Measurements from ENCODE around the gene DPYSL5. TPM values are rescaled to one million over a fixed set of nuclear protein-coding genes. Genes with fewer than 3 reads are reported as not detected.

The DPYSL5 gene
- total RNA-seq, 1 experiment from 2014 or later, result not detected

- DNase-seq (no peak), ATAC-seq (no peak)
- no peak overlapping the region for H3K4me2 ChIP-seq (ENCODE audit: low read length)
- H3K4me1 ChIP-seq (ENCODE audit: insufficient read depth, low read length), result no peaks in the 10 kb centered on the region
- no peak overlapping the region for H3K9ac ChIP-seq (ENCODE audit: low read length)
- H3K36me3 ChIP-seq (ENCODE audit: low read depth, low read length), result no peaks in the 10 kb centered on the region
- H3K9me3 ChIP-seq (ENCODE audit: low read length), result no peaks in the 10 kb centered on the region
- CTCF ChIA-PET, result no interaction called here
- H3K27ac ChIP-seq (ENCODE audit: low read length), result no peak overlapping the region
- intact Hi-C loops (cut with micrococcal nuclease), result no loop called here
- POLR2A ChIA-PET (ENCODE audit: unreplicated experiment), result no interaction called here
- H3F3A ChIP-seq (ENCODE audit: low read length, unreplicated experiment), result no peaks in the 10 kb centered on the region
- no peaks in the 10 kb centered on the region for H4K20me1 ChIP-seq (ENCODE audit: low read length)
- no TSS peak for BruUV-seq (replicated peaks)
- no peaks in the 10 kb centered on the region for H3K9me2 ChIP-seq (replicated peaks; ENCODE audit: low read length)
- H3K4me3 ChIP-seq (ENCODE audit: low read length), result no peak overlapping the region
- H3K27me3 ChIP-seq (ENCODE audit: low read length), result no peaks in the 10 kb centered on the region; the same call in 1 of the 2 replicates
- H3K79me2 ChIP-seq (ENCODE audit: low read length), result no peaks in the 10 kb centered on the region
- H2AFZ ChIP-seq (ENCODE audit: low read length), result no peak overlapping the region
- no peak for TF ChIP-seq CTCF (conservative IDR thresholded peaks at IDR 0.05; ENCODE audit: low read depth, low read length)
Measured at GRCh38 chr2:26818255-26818654, 29.7 kb upstream of the DPYSL5 start.

DNA sequence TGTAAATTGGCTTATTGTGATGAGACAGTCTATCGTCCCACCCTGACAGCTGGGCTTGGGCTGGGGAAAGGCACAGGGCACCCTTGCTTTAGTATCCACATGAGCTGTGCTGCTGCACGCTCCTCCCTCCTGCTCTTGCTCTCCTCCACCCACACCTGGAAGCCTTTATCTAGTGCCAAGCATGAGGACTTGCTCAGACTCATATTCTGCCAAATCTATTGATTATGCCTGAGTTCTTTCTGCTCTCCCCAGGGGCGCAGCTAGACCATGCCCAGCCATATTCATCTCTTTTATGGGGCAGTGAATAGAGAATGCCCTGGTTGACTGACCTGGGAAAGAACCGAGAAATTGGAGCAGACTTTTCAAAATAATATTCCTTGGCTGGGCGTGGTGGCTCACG lies 29.0 kb upstream of the DPYSL5 start:
- H3K9me3 ChIP-seq (ENCODE audit: low read length), result no peaks in the 10 kb centered on the region
- no peak for TF ChIP-seq CTCF (conservative IDR thresholded peaks at IDR 0.05; ENCODE audit: low read depth, low read length)
- no peak for TF ChIP-seq EZH2phosphoT487 (IDR thresholded peaks at IDR 0.05; ENCODE audit: borderline replicate concordance, low read length)
- H3K9ac ChIP-seq (ENCODE audit: low read length), result no peak overlapping the region
- H3K79me2 ChIP-seq (ENCODE audit: low read length), result no peaks in the 10 kb centered on the region
- no peak overlapping the region for H3K4me3 ChIP-seq (ENCODE audit: low read length)
- H4K20me1 ChIP-seq (ENCODE audit: low read length), result no peaks in the 10 kb centered on the region
- DNase-seq, result no peak
- H3K27ac ChIP-seq (ENCODE audit: low read length), result no peak overlapping the region
- H3K4me1 ChIP-seq (ENCODE audit: insufficient read depth, low read length), result no peaks in the 10 kb centered on the region
- H3K9me2 ChIP-seq (replicated peaks; ENCODE audit: low read length), result no peaks in the 10 kb centered on the region
- BruUV-seq (replicated peaks), result no TSS peak
- POLR2A ChIA-PET (ENCODE audit: unreplicated experiment), result no interaction called here
- H2AFZ ChIP-seq (ENCODE audit: low read length), result no peak overlapping the region
- H3K36me3 ChIP-seq (ENCODE audit: low read depth, low read length), result no peaks in the 10 kb centered on the region
- ATAC-seq, result no peak
- CTCF ChIA-PET, result no interaction called here
- no peaks in the 10 kb centered on the region; the same call in 1 of the 2 replicates for H3K27me3 ChIP-seq (ENCODE audit: low read length)
- no peak overlapping the region for H3K4me2 ChIP-seq (ENCODE audit: low read length)
- intact Hi-C loops (cut with micrococcal nuclease), result no loop called here
- no peaks in the 10 kb centered on the region for H3F3A ChIP-seq (ENCODE audit: low read length, unreplicated experiment)

- H3K9me2 ChIP-seq (replicated peaks; ENCODE audit: low read length), result no peaks in the 10 kb centered on the region
- H2AFZ ChIP-seq (ENCODE audit: low read length), result no peak overlapping the region
- no peaks in the 10 kb centered on the region for H3K9me3 ChIP-seq (ENCODE audit: low read length)
- H3K79me2 ChIP-seq (ENCODE audit: low read length), result no peaks in the 10 kb centered on the region
- no peak for ATAC-seq
- no TSS peak for BruUV-seq (replicated peaks)
- no peaks in the 10 kb centered on the region; the same call in 1 of the 2 replicates for H3K27me3 ChIP-seq (ENCODE audit: low read length)
- H3K4me3 ChIP-seq (ENCODE audit: low read length), result no peak overlapping the region
- POLR2A ChIA-PET (ENCODE audit: unreplicated experiment), result no interaction called here
- no peaks in the 10 kb centered on the region for H3F3A ChIP-seq (ENCODE audit: low read length, unreplicated experiment)
- TF ChIP-seq EZH2phosphoT487 (IDR thresholded peaks at IDR 0.05; ENCODE audit: borderline replicate concordance, low read length) (no peak), EZH2 (IDR thresholded peaks at IDR 0.05; ENCODE audit: low read length, unreplicated experiment) (no peak), CTCF (conservative IDR thresholded peaks at IDR 0.05; ENCODE audit: low read depth, low read length) (no peak)
- intact Hi-C loops (cut with micrococcal nuclease), result no loop called here
- H3K36me3 ChIP-seq (ENCODE audit: low read depth, low read length), result no peaks in the 10 kb centered on the region
- H3K27ac ChIP-seq (ENCODE audit: low read length), result no peak overlapping the region
- H3K4me2 ChIP-seq (ENCODE audit: low read length), result no peak overlapping the region
- H3K4me1 ChIP-seq (ENCODE audit: insufficient read depth, low read length), result no peaks in the 10 kb centered on the region
- H3K9ac ChIP-seq (ENCODE audit: low read length), result no peak overlapping the region
- CTCF ChIA-PET, result no interaction called here
- no peak for DNase-seq
- no peaks in the 10 kb centered on the region for H4K20me1 ChIP-seq (ENCODE audit: low read length)
Measured at GRCh38 chr2:26820932-26821331, 27.0 kb upstream of the DPYSL5 start.
